GM23248 (cell line): ENCODE measurements around the gene YOD1.

Experiments
- EZH2 ChIP-seq: fragments of 200-600 bp; sonication (generic); IDR thresholded peaks from 2 replicates; pipeline ENCODE4 v1.6.1; 2018; ENCODE audit warnings: antibody characterized with exemption, mild to moderate bottlenecking; ENCODE audit not compliant: insufficient read depth, poor library complexity, severe bottlenecking
- EZH2phosphoT487 ChIP-seq: fragments of 200-600 bp; sonication (generic); IDR thresholded peaks from 2 replicates; pipeline ENCODE4 v1.6.1; 2018; ENCODE audit warnings: antibody characterized with exemption, moderate library complexity, mild to moderate bottlenecking, low read depth; ENCODE audit not compliant: insufficient read depth

GRCh38 chr1:207054491-207054890 is 3.5 kb upstream of the YOD1 start:
- TF ChIP-seq EZH2phosphoT487 (no peak), EZH2 (no peak)
